Measurements from ENCODE around the gene C17orf78. TPM values are rescaled to one million over a fixed set of nuclear protein-coding genes. Genes with fewer than 3 reads are reported as not detected.

Gene C17orf78
- total and polyA plus RNA-seq, 2 of the 13 experiments (the other 11 are each of a cell fraction or from before 2014, with no cell fraction given): not detected

- TF ChIP-seq ZNF264 (CRISPR knock-in tag; IDR thresholded peaks at IDR 0.05) (0 out of 2 replicates have a peak, but pooled peaks have one; percentile 12), ZNF350 (CRISPR knock-in tag; IDR thresholded peaks at IDR 0.05; ENCODE audit: borderline replicate concordance, low read depth) (0 out of 2 replicates have a peak, but pooled peaks have one; percentile 21), ZSCAN25 (CRISPR knock-in tag; IDR thresholded peaks at IDR 0.05) (no peak), PPARG (CRISPR knock-in tag; conservative IDR thresholded peaks at IDR 0.05) (no peak), ZNF670 (CRISPR knock-in tag; IDR thresholded peaks at IDR 0.05; ENCODE audit: borderline replicate concordance) (peak; percentile 81), DNMT1 (CRISPR knock-in tag; IDR thresholded peaks at IDR 0.05) (peak; percentile 3; the same call in 1 of the 2 replicates), TCF7 (IDR thresholded peaks at IDR 0.05; ENCODE audit: low read depth) (no peak), TCF7L2 (IDR thresholded peaks at IDR 0.05; ENCODE audit: low read depth, low read length) (no peak), ZNF549 (CRISPR knock-in tag; IDR thresholded peaks at IDR 0.05) (no peak), ZNF331 (CRISPR knock-in tag; IDR thresholded peaks at IDR 0.05) (peak; percentile 33; the same call in 1 of the 2 replicates), ZBTB26 (CRISPR knock-in tag; IDR thresholded peaks at IDR 0.05; ENCODE audit: borderline replicate concordance) (peak; percentile 57; the same call in 1 of the 2 replicates), TBP (CRISPR knock-in tag; IDR thresholded peaks at IDR 0.05) (no peak), TEF (CRISPR knock-in tag; IDR thresholded peaks at IDR 0.05) (no peak), ZNF44 (CRISPR knock-in tag; IDR thresholded peaks at IDR 0.05) (no peak), ZBTB1 (CRISPR knock-in tag; IDR thresholded peaks at IDR 0.05; ENCODE audit: borderline replicate concordance) (no peak), ZFP36L2 (CRISPR knock-in tag; IDR thresholded peaks at IDR 0.05) (no peak), HES4 (CRISPR knock-in tag; IDR thresholded peaks at IDR 0.05; ENCODE audit: borderline replicate concordance) (no peak), HNRNPLL (IDR thresholded peaks at IDR 0.05; ENCODE audit: low read depth, low read length, poor library complexity, severe bottlenecking) (peak; percentile 17), SPEN (CRISPR knock-in tag; IDR thresholded peaks at IDR 0.05; ENCODE audit: low read depth) (no peak), ZNF574 (CRISPR knock-in tag; IDR thresholded peaks at IDR 0.05) (peak; percentile 47; the same call in 1 of the 2 replicates), GABPA (IDR thresholded peaks at IDR 0.05; ENCODE audit: low read depth, low read length) (no peak), GABPA (CRISPR knock-in tag; IDR thresholded peaks at IDR 0.05; ENCODE audit: low read depth) (no peak), ZNF207 (IDR thresholded peaks at IDR 0.05; ENCODE audit: borderline replicate concordance) (no peak), SMAD9 (CRISPR knock-in tag; IDR thresholded peaks at IDR 0.05) (no peak), ZBTB21 (CRISPR knock-in tag; IDR thresholded peaks at IDR 0.05) (no peak), ZNF432 (CRISPR knock-in tag; IDR thresholded peaks at IDR 0.05; ENCODE audit: borderline replicate concordance) (no peak), ZNF510 (CRISPR knock-in tag; IDR thresholded peaks at IDR 0.05; ENCODE audit: low read depth) (0 out of 2 replicates have a peak, but pooled peaks have one; percentile 22), ZNF83 (CRISPR knock-in tag; IDR thresholded peaks at IDR 0.05; ENCODE audit: borderline replicate concordance) (no peak)
Measured at GRCh38 chr17:37406635-37407461, 31.1 kb downstream of the C17orf78 start, which contains the start of the genes ACACA and TADA2A (continued).
